K562 (cell line): Measurements from ENCODE around the gene BATF. TPM values are rescaled to one million over a fixed set of nuclear protein-coding genes. Genes with fewer than 3 reads are reported as not detected.
A peak's percentile ranks its signal among the peaks of the same experiment; 100 is the strongest.

Experiments
- C11orf30 ChIP-seq: fragments of 450-650 bp; IDR thresholded peaks from 2 replicates; pipeline ENCODE4 v1.6.1; 2016; ENCODE audit warnings: low read depth, mild to moderate bottlenecking
- EP300 ChIP-seq: IDR thresholded peaks from 2 replicates; pipeline ENCODE4 v1.6.1; 2012; ENCODE audit warnings: low read length, improper control_type of control experiment
- EP400 ChIP-seq: fragments of 450-650 bp; IDR thresholded peaks from 2 replicates; pipeline ENCODE4 v1.6.1; 2017; ENCODE audit warnings: antibody characterized with exemption, mild to moderate bottlenecking, moderate library complexity
- GATAD2A ChIP-seq: fragments of 450-650 bp; IDR thresholded peaks from 2 replicates; pipeline ENCODE4 v1.6.1; 2017
- NFIC ChIP-seq: fragments of 450-650 bp; IDR thresholded peaks from 2 replicates; pipeline ENCODE4 v1.6.1; 2017; ENCODE audit warnings: mild to moderate bottlenecking, inconsistent platforms
- PHB2 ChIP-seq: fragments of 450-650 bp; IDR thresholded peaks from 2 replicates; pipeline ENCODE4 v1.6.1; 2017; ENCODE audit warnings: low read depth
- PRPF4 ChIP-seq: fragments of 200-400 bp; formaldehyde crosslinking; IDR thresholded peaks from one replicate; pipeline ENCODE4 v1.6.1; 2017; ENCODE audit warnings: low read length, low read depth, mild to moderate bottlenecking; ENCODE audit not compliant: insufficient read depth, poor library complexity, severe bottlenecking
- TGIF2 ChIP-seq: sonication (generic); formaldehyde crosslinking; IDR thresholded peaks from 2 replicates; pipeline ENCODE4 v1.8.1; 2022; ENCODE audit warnings: mild to moderate bottlenecking, missing genetic modification reagents, moderate library complexity
- ZNF507 ChIP-seq: conservative IDR thresholded peaks from 2 replicates; pipeline ENCODE4 v1.6.1; 2017; ENCODE audit warnings: missing genetic modification characterization, missing compliant biosample characterization
- polyA plus RNA-seq, 8 experiments: library from polyadenylated mRNA; depleted of rRNA in 4 of 8; stranded (reverse) in 5 of 8; unstranded in 3 of 8; fragments of >200 nt; fragmentation: Nextera tagmentation in 2 of 8; fragmentation: Illumina TruSeq in 1 of 8; extraction: Ambion mirVana in 2 of 8; extraction: Trizol in 1 of 8; gene quantifications; 2 replicates each; pipeline versions ENCODE4 v1.2.1 to v1.2.3, GENCODE V29; 2011 to 2014; ENCODE audit warnings: inconsistent platforms in 1 of 8, missing spikeins in 1 of 8
- total RNA-seq, 7 experiments: library from RNA; depleted of rRNA in 6 of 7; stranded (reverse); fragments of >200 nt in 6 of 7; fragmentation: Illumina TruSeq in 2 of 7; extraction: Trizol in 2 of 7; gene quantifications; 2 replicates each; pipeline versions ENCODE4 v1.2.1 to v1.2.3, GENCODE V29; 2011 to 2021; ENCODE audit warnings: low replicate concordance in 1 of 7
- TF ChIP-seq, protein P1 (sequence below): fragments of 450-650 bp; IDR thresholded peaks from 2 replicates; pipeline ENCODE4 v1.6.1; 2016; ENCODE audit warnings: antibody characterized with exemption
- TF ChIP-seq, protein P2 (sequence below): fragments of 450-650 bp; IDR thresholded peaks from 2 replicates; pipeline ENCODE4 v1.6.1; 2014; ENCODE audit warnings: low read depth, mild to moderate bottlenecking, moderate library complexity, borderline replicate concordance
- TF ChIP-seq, protein P3 (sequence below), 2 experiments: fragments of 450-650 bp; conservative IDR thresholded peaks; 2 replicates each; pipeline ENCODE4 v1.6.1; 2017; ENCODE audit warnings: mild to moderate bottlenecking in 2 of 2, moderate library complexity in 2 of 2

Gene BATF
- total and polyA plus RNA-seq, 9 of the 15 experiments (the other 6 are each of a cell fraction or from before 2014, with no cell fraction given): 0.13 to 2.1 (median 0.55) TPM; not detected in 2

DNA sequence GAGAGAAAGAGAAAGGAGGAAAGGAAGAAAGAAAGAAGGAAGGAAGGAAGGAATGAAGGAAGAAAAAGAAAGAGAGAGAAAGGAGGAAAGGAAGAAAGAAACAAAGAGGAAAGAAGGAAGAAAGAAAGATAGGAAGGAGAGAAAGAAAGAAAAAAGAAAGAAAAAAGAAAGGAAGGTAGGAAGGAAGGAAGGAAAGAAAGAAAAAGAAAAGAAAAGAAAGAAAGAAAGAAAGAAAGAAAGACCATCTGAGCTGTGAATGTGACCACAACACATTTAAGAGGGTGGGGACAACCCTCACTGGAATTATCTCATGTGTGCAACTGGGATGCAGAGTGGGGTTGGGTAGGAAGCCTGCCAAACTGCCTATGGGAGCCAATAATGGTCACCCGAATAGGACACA, 36.0 kb upstream of the BATF start (continued):
- TF ChIP-seq, protein P1, sequence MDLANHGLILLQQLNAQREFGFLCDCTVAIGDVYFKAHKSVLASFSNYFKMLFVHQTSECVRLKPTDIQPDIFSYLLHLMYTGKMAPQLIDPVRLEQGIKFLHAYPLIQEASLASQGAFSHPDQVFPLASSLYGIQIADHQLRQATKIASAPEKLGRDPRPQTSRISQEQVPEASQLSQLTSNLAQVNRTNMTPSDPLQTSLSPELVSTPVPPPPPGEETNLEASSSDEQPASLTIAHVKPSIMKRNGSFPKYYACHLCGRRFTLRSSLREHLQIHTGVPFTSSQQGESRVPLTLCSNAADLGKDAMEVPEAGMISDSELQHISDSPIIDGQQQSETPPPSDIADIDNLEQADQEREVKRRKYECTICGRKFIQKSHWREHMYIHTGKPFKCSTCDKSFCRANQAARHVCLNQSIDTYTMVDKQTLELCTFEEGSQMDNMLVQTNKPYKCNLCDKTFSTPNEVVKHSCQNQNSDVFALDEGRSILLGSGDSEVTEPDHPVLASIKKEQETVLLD: peak; percentile 86
- TF ChIP-seq GATAD2A: peak; percentile 66; the same call in 1 of the 2 replicates
- TF ChIP-seq C11orf30: no peak
- TF ChIP-seq ZNF507: no peak
- peak; percentile 70; the same call in 1 of the 2 replicates for TF ChIP-seq PHB2
- TF ChIP-seq, protein P2, sequence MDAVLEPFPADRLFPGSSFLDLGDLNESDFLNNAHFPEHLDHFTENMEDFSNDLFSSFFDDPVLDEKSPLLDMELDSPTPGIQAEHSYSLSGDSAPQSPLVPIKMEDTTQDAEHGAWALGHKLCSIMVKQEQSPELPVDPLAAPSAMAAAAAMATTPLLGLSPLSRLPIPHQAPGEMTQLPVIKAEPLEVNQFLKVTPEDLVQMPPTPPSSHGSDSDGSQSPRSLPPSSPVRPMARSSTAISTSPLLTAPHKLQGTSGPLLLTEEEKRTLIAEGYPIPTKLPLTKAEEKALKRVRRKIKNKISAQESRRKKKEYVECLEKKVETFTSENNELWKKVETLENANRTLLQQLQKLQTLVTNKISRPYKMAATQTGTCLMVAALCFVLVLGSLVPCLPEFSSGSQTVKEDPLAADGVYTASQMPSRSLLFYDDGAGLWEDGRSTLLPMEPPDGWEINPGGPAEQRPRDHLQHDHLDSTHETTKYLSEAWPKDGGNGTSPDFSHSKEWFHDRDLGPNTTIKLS: no peak
- TF ChIP-seq EP400: no peak
- peak; percentile 62 for TF ChIP-seq NFIC
- no peak for TF ChIP-seq PRPF4
- TF ChIP-seq, protein P3, sequence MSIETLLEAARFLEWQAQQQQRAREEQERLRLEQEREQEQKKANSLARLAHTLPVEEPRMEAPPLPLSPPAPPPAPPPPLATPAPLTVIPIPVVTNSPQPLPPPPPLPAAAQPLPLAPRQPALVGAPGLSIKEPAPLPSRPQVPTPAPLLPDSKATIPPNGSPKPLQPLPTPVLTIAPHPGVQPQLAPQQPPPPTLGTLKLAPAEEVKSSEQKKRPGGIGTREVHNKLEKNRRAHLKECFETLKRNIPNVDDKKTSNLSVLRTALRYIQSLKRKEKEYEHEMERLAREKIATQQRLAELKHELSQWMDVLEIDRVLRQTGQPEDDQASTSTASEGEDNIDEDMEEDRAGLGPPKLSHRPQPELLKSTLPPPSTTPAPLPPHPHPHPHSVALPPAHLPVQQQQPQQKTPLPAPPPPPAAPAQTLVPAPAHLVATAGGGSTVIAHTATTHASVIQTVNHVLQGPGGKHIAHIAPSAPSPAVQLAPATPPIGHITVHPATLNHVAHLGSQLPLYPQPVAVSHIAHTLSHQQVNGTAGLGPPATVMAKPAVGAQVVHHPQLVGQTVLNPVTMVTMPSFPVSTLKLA (conservative IDR thresholded peaks at IDR 0.05): peak in 1 of 2 experiments; percentile 32; a peak in 1 of 4 replicates
- peak; percentile 40; the same call in 1 of the 2 replicates for TF ChIP-seq EP300
- TF ChIP-seq TGIF2 (CRISPR knock-in tag): no peak
